ENCODE measurements around the gene RCOR3.
"Not testable (repeated sequence)": the region's sequence is repeated elsewhere in the genome, so short reads cannot be mapped to it uniquely, and the experiment has no call there.

The RCOR3 gene

GRCh38 chr1:211258756-211259637 lies at the start of gene RCOR3:
Gene RCOR3 (plus strand): TSS chr1:211259366. CDS start chr1:211259561, 195 bp downstream.
- DNase-seq (ENCODE audit: low read depth in 2 of 2), result peak; percentile 84 to 87

GRCh38 chr1:211210052-211210451 lies 49.1 kb upstream of the RCOR3 start:
- no peak for DNase-seq (ENCODE audit: low read depth in 2 of 2)

- no peak for DNase-seq (ENCODE audit: low read depth in 2 of 2)
Observed at GRCh38 chr1:211210965-211211364, 48.2 kb upstream of the RCOR3 start.

GRCh38 chr1:211213702-211214101 lies 45.5 kb upstream of the RCOR3 start:
- DNase-seq (ENCODE audit: low read depth in 2 of 2), result no peak

GRCh38 chr1:211215577-211215976 lies 43.6 kb upstream of the RCOR3 start:
- DNase-seq (ENCODE audit: low read depth in 2 of 2), result no peak

- DNase-seq (ENCODE audit: low read depth in 2 of 2), result no peak
Observed at GRCh38 chr1:211217392-211217791, 41.8 kb upstream of the RCOR3 start.

- not testable (repeated sequence) for DNase-seq (ENCODE audit: low read depth in 2 of 2)
Observed at GRCh38 chr1:211222469-211223234, 36.5 kb upstream of the RCOR3 start.

GRCh38 chr1:211228573-211229364 lies 30.4 kb upstream of the RCOR3 start:
- peak in 1 of 2 donors; percentile 2 for DNase-seq (ENCODE audit: low read depth in 2 of 2)

GRCh38 chr1:211229365-211229759 lies 29.8 kb upstream of the RCOR3 start:
- DNase-seq (ENCODE audit: low read depth in 2 of 2), result no peak

- no peak for DNase-seq (ENCODE audit: low read depth in 2 of 2)
Observed at GRCh38 chr1:211231873-211232272, 27.3 kb upstream of the RCOR3 start.

GRCh38 chr1:211236633-211237320 lies 22.4 kb upstream of the RCOR3 start:
- no peak for DNase-seq (ENCODE audit: low read depth in 2 of 2)

GRCh38 chr1:211237579-211237978 lies 21.6 kb upstream of the RCOR3 start:
- no peak for DNase-seq (ENCODE audit: low read depth in 2 of 2)

- not testable (repeated sequence) for DNase-seq (ENCODE audit: low read depth in 2 of 2)
Observed at GRCh38 chr1:211240567-211240966, 18.6 kb upstream of the RCOR3 start.

- no peak for DNase-seq (ENCODE audit: low read depth in 2 of 2)
Observed at GRCh38 chr1:211241071-211241470, 18.1 kb upstream of the RCOR3 start.

- DNase-seq (ENCODE audit: low read depth in 2 of 2), result not testable (repeated sequence)
Observed at GRCh38 chr1:211243639-211244038, 15.5 kb upstream of the RCOR3 start.

- not testable (repeated sequence) for DNase-seq (ENCODE audit: low read depth in 2 of 2)
Observed at GRCh38 chr1:211246583-211246982, 12.6 kb upstream of the RCOR3 start.

- no peak for DNase-seq (ENCODE audit: low read depth in 2 of 2)
Observed at GRCh38 chr1:211247921-211248320, 11.2 kb upstream of the RCOR3 start.

GRCh38 chr1:211249611-211250010 lies 9.6 kb upstream of the RCOR3 start:
- not testable (repeated sequence) for DNase-seq (ENCODE audit: low read depth in 2 of 2)

- DNase-seq (ENCODE audit: low read depth in 2 of 2), result no peak
Observed at GRCh38 chr1:211257826-211258225, 1.3 kb upstream of the RCOR3 start.

GRCh38 chr1:211258310-211258755 lies 833 bp upstream of the RCOR3 start:
- peak; percentile 14 to 17 for DNase-seq (ENCODE audit: low read depth in 2 of 2)

GRCh38 chr1:211259638-211260126 lies 516 bp downstream of the RCOR3 start:
- DNase-seq (ENCODE audit: low read depth in 2 of 2), result peak; percentile 14 to 20

Data from stimulated activated CD8-positive, alpha-beta memory T cell treated with anti-CD3 and anti-CD28 coated beads, Interleukin-2, amount 100 ng/mL, for 1 hour (primary cell).